ENCODE measurements around the gene ACTL7B. TPM values are rescaled to one million over a fixed set of nuclear protein-coding genes. Genes with fewer than 3 reads are reported as not detected.
A peak's percentile ranks its signal among the peaks of the same experiment; 100 is the strongest.

The ACTL7B gene
- total RNA-seq, 1 experiment from 2014 or later, result not detected

GRCh38 chr9:108877524-108877923 is 21.7 kb upstream of the ACTL7B start:
- TF ChIP-seq CTCF (IDR thresholded peaks at IDR 0.05; ENCODE audit: unreplicated experiment), result no peak
- Mint-ChIP-seq H3K27me3 (ENCODE audit: insufficient read depth, unreplicated experiment) (no peaks in the 10 kb centered on the region), H3K4me3 (ENCODE audit: unreplicated experiment) (no peak overlapping the region), H3K36me3 (ENCODE audit: insufficient read depth, unreplicated experiment) (peaks cover 78% of the 10 kb centered on the region), H3K4me1 (ENCODE audit: insufficient read depth, unreplicated experiment) (no peaks in the 10 kb centered on the region), H3K27ac (ENCODE audit: low read depth, unreplicated experiment) (no peak overlapping the region), H3K9me3 (ENCODE audit: unreplicated experiment) (no peaks in the 10 kb centered on the region)
- POLR2A ChIA-PET, result interaction anchor here (0.6 kb wide), 1 partner anchor 489 kb away, joined by 3 read pairs; no protein-coding TSS in a partner anchor
- intact Hi-C loops (cut with micrococcal nuclease), result no loop called here
- CTCF ChIA-PET, result interaction anchor here (0.6 to 1.1 kb wide), 2 partner anchors 62 to 80 kb away, joined by 3 read pairs; no protein-coding TSS in a partner anchor
- BruUV-seq (replicated peaks), result no TSS peak
- no peak for DNase-seq (ENCODE audit: unreplicated experiment)

GRCh38 chr9:108876425-108876824 is 20.6 kb upstream of the ACTL7B start:
- no TSS peak for BruUV-seq (replicated peaks)
- ChIA-PET POLR2A (interaction anchor here (0.6 to 0.9 kb wide), 3 partner anchors 50 to 1253 kb away, joined by 3 to 6 read pairs (median 3); no protein-coding TSS in a partner anchor), CTCF (interaction anchor here (0.7 to 1.1 kb wide), 3 partner anchors 13 to 24 kb away, joined by 3 read pairs; no protein-coding TSS in a partner anchor)
- H3K36me3 Mint-ChIP-seq (ENCODE audit: insufficient read depth, unreplicated experiment), result peaks cover 79% of the 10 kb centered on the region
- intact Hi-C loops (cut with micrococcal nuclease), result no loop called here
- no peak overlapping the region for H3K4me3 Mint-ChIP-seq (ENCODE audit: unreplicated experiment)
- H3K4me1 Mint-ChIP-seq (ENCODE audit: insufficient read depth, unreplicated experiment), result no peaks in the 10 kb centered on the region
- no peaks in the 10 kb centered on the region for H3K27me3 Mint-ChIP-seq (ENCODE audit: insufficient read depth, unreplicated experiment)
- no peak for TF ChIP-seq CTCF (IDR thresholded peaks at IDR 0.05; ENCODE audit: unreplicated experiment)
- no peak overlapping the region for H3K27ac Mint-ChIP-seq (ENCODE audit: low read depth, unreplicated experiment)
- H3K9me3 Mint-ChIP-seq (ENCODE audit: unreplicated experiment), result peaks cover 6% of the 10 kb centered on the region
- DNase-seq (ENCODE audit: unreplicated experiment), result no peak

GRCh38 chr9:108874058-108874788 is 18.4 kb upstream of the ACTL7B start:
- no peak for DNase-seq (ENCODE audit: unreplicated experiment)
- ChIA-PET POLR2A (interaction anchor here (0.7 kb wide), 1 partner anchor 364 kb away, joined by 3 read pairs; no protein-coding TSS in a partner anchor), CTCF (interaction anchor here (1.0 to 1.2 kb wide), 3 partner anchors 23 to 38 kb away, joined by 3 to 4 read pairs (median 3); no protein-coding TSS in a partner anchor)
- peak overlapping the region; percentile 31 for H3K27ac Mint-ChIP-seq (ENCODE audit: low read depth, unreplicated experiment)
- TF ChIP-seq CTCF (IDR thresholded peaks at IDR 0.05; ENCODE audit: unreplicated experiment), result no peak
- peaks cover 4% of the 10 kb centered on the region for H3K4me1 Mint-ChIP-seq (ENCODE audit: insufficient read depth, unreplicated experiment)
- H3K27me3 Mint-ChIP-seq (ENCODE audit: insufficient read depth, unreplicated experiment), result no peaks in the 10 kb centered on the region
- no TSS peak for BruUV-seq (replicated peaks)
- H3K9me3 Mint-ChIP-seq (ENCODE audit: unreplicated experiment), result peaks cover 8% of the 10 kb centered on the region
- peaks cover 79% of the 10 kb centered on the region for H3K36me3 Mint-ChIP-seq (ENCODE audit: insufficient read depth, unreplicated experiment)
- intact Hi-C loops (cut with micrococcal nuclease), result no loop called here
- H3K4me3 Mint-ChIP-seq (ENCODE audit: unreplicated experiment), result no peak overlapping the region

DNA sequence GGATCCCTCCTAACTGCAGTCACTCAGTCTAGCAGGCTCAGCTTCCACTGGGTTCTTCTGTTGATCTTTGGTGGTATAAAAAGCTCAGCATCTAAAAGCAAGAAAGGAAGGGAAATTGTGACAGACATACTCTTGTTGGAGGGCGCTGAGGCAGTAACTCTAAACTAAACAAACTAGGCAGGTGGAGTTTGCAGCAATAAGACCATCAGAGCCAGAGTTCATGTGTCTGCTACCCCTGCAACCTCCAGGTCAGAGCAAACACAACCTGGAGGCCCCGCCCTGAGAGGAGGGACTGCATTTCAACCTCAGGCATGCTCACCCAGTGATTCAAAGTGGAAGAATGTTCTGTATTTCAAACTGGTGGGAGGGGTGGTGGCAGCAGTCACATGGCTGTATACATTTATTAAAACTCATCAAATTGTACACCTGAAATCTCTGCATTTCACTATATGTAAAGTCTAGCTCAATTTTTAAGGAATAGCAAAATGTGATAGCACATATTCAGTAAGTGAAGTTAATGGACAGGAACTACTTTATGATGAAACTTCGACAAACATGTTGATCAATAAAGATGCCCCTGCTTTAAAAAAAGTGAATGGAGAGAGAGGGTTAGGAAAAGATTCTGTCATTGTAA is 13.4 kb upstream of the ACTL7B start:
- peak overlapping the region; percentile 4 for H3K4me3 Mint-ChIP-seq (ENCODE audit: unreplicated experiment)
- CTCF ChIA-PET, result interaction anchor here (0.6 to 1.3 kb wide), 4 partner anchors 18 to 509 kb away, joined by 3 to 5 read pairs (median 3); no protein-coding TSS in a partner anchor
- peaks cover 19% of the 10 kb centered on the region for H3K4me1 Mint-ChIP-seq (ENCODE audit: insufficient read depth, unreplicated experiment)
- DNase-seq (ENCODE audit: unreplicated experiment), result peak; percentile 57
- intact Hi-C loops (cut with micrococcal nuclease), result no loop called here
- peaks cover 48% of the 10 kb centered on the region for H3K36me3 Mint-ChIP-seq (ENCODE audit: insufficient read depth, unreplicated experiment)
- no peaks in the 10 kb centered on the region for H3K27me3 Mint-ChIP-seq (ENCODE audit: insufficient read depth, unreplicated experiment)
- peak overlapping the region; percentile 83 for H3K27ac Mint-ChIP-seq (ENCODE audit: low read depth, unreplicated experiment)
- POLR2A ChIA-PET, result interaction anchor here (0.7 to 2.9 kb wide), 13 partner anchors 10 to 248 kb away, joined by 3 to 32 read pairs (median 3); partner anchors contain the start of genes ABITRAM and ELP1
- TF ChIP-seq CTCF (IDR thresholded peaks at IDR 0.05; ENCODE audit: unreplicated experiment), result no peak
- peaks cover 8% of the 10 kb centered on the region for H3K9me3 Mint-ChIP-seq (ENCODE audit: unreplicated experiment)
- no TSS peak for BruUV-seq (replicated peaks)
